GM19043 (cell line): ENCODE results near the gene TPI1.
"Not testable (repeated sequence)": the region's sequence is repeated elsewhere in the genome, so short reads cannot be mapped to it uniquely, and the experiment has no call there.

ENCODE experiments used
- ATAC-seq: cut with Tn5 transposase; IDR thresholded peaks from one replicate; pipeline ENCODE4 v1.9.1; 2021; ENCODE audit warnings: low read depth; ENCODE audit not compliant: unreplicated experiment

Gene TPI1

DNA sequence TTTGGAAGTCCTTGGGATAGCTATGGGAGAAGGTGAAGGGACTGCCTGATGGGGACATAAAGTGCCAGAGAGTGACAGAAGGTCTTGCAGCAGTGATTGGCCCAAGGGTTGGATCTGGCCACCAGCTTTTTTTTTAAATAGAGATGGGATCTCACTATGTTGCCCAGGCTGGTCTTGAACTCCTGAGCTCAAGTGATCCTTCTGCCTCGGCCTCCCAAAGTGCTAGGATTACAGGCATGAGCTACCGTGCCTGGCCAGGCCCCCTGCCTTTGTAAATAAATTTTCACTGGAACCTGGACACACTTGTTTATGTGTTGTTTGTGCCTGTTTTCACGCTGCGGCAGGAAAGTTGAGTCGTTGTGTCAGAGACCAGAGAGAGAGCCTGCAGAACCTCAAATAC, 2.0 kb upstream of the TPI1 start:
- ATAC-seq, result not testable (repeated sequence)

DNA sequence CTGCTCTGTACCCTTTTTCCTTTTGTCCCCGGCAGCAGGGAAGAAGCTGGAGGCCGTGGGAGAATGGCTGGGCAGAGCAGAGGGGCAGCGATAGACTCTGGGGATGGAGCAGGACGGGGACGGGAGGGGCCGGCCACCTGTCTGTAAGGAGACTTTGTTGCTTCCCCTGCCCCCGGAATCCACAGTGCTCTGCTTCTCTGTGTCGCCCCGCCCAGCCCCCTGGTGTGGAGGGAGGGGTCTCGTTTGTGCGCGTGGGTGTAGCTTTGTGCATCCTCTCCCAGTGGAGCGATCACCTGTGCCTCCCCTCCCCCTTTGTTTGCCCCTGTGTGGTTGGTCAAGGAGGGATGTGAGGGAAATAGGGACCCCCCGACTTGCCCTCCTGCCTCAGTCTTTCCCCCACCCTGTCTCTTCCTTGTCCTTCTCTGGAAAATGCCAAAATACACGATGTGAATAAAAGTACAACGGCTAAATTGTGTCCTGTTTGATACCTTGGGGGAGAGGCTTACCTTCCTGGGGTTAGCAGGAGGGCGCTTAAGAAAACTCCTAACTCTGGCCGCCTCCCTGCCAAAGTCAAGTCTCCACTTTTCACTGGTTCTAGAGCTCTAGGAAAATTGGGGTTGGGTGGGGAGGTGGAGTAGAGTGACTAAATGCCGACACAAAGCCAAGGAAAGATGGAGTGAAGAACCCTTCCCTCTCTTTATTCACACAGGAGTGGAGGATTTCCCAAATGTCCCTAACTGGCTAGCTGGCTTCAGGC, 990 bp upstream of the TPI1 start:
- ATAC-seq, result no peak

DNA sequence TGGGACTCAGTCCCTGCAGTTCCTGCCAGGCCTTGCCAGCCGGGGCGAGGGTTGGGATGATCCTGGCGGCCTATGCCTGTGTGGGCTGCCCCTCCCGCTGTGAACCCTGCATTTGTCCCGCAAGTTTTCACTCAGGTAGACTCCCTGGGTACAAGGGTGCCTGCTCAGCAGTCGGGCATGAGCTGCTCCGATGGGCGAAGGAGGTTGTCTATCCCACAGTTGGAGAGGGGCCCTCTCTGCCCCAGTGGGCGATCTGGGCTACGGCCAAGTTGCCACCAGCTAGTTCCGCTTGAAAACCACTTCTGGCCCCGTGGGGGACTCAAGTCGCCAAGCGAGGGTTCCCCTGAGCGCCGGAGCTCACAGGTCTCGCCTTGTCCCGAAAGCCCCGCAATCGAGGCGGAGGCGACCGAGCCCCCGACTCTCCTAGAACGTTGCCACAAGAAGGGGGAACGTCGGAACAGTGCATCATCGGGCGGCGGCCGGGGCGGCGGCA, 365 bp upstream of the TPI1 start:
- peak; percentile 4 for ATAC-seq

DNA sequence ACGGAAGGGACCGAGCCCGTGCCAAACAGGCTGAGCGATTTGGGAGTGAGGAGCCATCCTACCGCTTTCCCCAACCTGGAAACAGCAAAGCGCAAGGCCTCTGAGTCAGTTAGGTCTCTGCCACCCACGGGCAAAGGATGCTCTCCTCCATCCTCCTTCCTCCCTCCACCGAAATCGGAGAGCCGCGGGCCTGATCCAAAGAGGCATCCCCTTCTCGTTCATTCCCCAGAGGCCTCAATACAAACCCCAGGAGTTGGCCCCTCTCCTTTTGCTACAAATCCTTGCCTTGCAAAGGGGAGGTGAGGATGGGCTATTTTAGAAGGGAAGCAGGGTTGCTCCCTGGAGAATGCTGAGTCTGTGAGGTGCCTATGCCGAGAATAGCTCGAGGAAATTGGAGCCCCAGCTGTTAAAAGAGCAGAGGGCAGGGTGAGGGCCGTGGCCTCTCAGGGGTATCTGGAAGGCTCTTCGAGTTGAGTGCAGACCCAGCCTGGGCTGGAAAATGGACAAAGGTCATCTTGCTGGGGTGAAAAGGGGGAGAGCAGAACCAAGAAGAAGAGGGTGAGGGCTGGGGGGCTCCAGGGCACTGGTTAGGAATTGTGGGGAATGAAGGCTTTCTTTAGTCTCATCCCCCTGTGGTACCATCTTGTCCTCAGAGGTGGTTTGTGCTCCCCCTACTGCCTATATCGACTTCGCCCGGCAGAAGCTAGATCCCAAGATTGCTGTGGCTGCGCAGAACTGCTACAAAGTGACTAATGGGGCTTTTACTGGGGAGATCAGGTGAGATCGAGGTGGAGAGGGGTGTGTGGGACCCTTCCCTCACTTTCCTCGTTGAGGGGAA, 1.1 kb downstream of the TPI1 start:
- ATAC-seq, result no peak

DNA sequence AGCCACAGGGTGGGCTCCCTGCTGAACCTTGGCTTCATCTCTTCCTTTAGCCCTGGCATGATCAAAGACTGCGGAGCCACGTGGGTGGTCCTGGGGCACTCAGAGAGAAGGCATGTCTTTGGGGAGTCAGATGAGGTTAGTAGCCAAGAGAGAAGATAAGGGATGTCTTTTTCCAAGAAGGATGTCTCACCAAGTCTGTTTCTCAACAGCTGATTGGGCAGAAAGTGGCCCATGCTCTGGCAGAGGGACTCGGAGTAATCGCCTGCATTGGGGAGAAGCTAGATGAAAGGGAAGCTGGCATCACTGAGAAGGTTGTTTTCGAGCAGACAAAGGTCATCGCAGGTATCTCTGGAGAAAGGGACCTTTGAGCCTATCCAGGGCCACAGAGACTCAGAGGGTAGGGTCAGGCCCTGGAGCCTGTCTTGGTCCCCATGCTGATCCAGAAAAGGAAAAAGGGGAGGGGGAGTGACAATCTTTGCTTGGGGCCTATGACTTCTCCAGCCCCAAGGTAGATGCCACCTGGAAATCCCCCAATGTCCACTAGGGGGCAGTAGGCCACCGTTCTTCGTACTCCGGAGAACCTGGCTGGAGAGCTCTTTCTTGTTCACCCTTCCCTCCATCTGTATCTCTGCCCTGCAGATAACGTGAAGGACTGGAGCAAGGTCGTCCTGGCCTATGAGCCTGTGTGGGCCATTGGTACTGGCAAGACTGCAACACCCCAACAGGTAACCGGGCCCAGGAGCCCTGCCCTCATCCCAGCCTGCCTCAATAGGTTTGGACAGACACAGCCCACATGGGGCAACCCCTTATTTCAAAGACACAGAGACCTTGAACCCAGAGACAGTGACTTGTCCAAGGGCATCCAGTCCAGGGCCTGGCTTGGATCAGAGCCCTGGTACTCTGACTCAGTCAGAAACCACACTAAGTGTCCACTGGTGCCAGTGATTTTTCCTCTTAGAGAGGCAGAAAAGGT, 2.0 kb downstream of the TPI1 start:
- ATAC-seq, result no peak

DNA sequence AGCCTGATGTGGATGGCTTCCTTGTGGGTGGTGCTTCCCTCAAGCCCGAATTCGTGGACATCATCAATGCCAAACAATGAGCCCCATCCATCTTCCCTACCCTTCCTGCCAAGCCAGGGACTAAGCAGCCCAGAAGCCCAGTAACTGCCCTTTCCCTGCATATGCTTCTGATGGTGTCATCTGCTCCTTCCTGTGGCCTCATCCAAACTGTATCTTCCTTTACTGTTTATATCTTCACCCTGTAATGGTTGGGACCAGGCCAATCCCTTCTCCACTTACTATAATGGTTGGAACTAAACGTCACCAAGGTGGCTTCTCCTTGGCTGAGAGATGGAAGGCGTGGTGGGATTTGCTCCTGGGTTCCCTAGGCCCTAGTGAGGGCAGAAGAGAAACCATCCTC, 3.0 kb downstream of the TPI1 start:
- not testable (repeated sequence) for ATAC-seq

DNA sequence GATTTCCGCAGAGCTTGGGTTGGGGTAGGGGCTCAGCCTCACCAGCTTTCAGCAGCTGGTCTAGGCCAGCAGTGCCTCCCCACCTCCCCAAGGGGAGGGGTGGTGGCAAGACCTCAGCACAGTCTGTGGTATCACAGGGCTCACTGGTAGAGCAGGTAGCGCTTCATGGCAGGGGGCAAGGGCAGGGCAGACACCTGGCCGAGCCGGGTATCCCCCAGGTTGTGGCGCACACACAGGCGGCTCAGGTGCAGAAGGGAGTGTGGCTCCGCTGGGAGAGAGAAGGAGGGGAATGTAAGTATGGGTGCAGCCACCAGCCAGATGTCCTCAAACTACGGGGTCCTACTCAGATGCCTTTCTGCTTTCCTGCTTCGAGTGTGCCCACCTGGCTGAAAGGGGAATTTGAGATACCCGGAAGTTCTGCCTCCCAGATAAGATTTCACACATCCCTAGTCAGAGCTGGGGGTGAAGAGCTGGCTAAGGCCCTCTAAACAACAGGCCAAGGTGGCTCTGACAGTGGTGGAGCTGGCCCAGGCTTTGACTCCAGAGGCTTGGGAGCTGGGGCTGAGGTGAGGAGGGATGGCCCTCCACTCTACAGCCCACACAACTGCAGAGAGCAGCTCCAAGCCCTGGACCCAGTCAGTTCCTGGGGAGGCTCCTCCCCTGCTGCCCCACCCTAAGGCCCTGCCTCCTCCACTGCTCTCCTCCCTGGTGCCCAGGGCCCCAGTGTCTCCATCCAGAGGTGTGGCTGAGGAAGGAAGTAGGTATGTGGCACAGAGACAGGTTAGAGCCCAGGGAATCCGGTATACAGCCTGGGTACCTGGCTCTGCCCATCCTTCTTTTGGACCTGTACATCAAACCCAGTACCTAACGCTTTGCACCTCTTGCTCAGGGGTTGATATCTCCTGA, 4.0 kb downstream of the TPI1 start:
- no peak for ATAC-seq

DNA sequence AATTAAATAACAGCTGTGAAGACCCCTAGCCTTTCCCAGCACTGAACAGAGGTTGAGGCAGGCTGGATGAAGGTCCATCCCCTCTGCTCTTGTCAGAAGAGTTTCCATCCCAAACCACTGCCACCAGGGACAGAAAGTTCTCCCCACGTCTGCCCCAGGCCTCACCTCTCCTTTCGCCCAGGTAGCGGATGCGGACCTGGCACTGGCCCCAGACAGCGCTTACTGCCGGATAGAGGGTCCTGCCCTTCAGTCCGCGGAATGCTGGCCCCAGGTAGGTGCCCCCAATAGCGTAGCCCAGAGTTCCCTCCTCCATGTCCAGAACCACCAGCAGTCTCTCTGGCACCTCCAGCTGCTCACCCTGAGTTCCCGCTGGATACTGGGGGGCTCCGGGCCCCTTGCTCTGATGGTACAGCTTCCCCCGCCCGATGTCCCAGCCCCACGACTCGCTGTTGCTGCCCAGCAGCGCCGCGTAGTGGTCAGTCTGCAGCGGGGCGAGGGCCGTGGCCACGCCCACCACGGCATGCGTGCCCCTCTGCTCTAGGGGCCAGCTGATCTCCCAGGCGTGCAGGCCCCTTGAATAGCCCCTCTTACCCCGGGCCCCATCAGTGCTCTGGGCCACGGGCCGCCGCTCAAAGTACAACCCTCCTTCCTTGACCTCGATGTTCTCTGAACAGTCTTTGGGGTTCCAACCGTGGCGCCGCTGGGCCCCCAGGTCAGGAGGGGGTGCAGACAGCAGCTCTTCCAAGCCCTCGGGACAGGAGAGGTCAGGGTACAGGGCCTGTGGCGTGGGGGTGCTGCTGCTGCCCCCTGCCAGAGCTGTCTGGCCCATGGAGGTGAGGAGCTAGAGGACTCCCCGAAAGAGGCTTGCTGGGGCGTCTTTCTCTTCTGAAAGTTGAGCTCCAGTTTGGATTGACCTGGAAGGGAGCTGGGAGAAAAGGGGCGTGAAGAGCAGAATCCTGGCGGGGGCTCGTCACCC, 5.0 kb downstream of the TPI1 start:
- no peak for ATAC-seq

DNA sequence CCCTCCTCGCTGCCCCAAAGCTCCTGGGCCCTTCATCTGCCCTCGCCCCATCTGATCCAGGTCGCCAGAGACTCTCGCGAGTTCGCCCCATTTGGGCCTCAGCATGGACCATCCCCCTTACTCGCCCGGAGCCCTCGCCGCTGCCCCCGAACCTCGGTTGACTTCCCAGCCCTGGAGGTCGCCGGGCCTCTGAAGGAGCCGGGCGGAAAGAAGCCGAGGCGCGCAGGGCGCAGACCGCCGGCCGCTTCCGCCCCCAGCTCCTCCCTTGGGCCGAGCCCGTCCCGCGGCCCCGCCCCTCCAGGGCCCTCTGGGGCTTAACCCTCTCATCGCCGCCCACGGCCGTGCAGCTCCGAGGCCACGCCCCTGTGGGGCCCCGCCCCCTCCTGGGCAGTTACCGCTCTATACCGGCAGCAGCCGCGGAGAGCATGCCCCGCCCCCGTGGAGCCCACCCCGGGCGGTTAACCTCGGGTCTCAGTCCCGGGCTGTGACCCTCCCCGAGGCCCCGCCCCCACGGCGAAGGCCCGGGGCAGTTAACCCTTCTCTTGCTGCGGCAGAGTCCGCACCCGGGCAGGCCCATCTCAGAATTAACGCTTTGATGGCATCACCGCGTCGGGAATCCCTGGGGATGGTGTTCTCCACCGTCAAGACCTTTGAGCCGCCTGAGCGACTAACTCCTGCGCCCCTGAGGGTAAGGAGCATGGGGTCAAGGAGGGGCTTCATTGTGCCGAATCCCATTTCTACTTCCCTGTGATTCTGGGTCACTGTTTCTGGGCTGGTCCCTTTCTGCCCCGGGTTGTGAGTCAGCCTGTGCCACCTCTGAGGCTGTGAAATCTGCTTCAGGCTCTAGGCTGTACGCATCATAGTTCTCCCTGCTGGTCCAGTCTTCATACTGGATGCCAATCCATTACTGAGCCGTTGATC, 6.0 kb downstream of the TPI1 start, which contains the start of gene SPSB2:
Gene SPSB2, minus strand, starts transcription at position 210 of the 921 bp plus-strand sequence. CDS start 402 bp downstream, outside the sequence.
- peak; percentile 71 for ATAC-seq

DNA sequence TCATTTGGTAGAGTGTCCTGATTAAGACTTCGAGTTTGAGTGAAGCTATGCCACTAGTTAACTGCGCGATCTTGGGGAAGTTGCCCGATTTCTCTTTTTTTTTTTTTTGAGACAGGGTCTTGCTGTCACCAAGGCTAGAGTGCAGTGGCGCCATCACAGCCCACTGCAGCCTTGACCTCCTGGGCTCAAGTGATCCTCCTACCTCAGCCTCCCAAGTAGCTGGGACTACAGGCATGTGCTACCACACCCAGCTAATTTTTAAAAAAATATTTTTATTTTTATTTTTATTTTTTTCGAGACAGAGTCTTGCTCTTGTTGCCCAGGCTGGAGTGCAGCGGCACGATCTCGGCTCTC, 6.7 kb downstream of the TPI1 start:
- not testable (repeated sequence) for ATAC-seq

DNA sequence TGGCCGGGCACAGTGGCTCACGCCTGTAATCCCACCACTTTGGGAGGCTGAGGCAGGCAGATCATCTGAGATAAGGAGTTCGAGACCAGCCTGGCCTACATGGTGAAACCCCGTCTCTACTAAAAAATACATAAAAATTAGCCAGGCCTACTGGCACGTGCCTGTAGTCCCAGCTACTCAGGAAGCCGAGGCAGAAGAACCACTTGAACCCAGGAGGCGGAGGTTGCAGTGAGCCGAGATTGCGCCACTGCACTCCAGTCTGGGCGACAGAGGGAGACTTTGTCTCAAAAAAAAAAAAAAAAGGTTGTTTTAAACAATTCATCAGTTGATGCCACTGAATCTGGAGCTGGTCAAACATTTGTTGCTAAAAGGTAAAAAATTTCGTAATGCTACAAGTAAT, 12.5 kb downstream of the TPI1 start:
- ATAC-seq, result not testable (repeated sequence)

DNA sequence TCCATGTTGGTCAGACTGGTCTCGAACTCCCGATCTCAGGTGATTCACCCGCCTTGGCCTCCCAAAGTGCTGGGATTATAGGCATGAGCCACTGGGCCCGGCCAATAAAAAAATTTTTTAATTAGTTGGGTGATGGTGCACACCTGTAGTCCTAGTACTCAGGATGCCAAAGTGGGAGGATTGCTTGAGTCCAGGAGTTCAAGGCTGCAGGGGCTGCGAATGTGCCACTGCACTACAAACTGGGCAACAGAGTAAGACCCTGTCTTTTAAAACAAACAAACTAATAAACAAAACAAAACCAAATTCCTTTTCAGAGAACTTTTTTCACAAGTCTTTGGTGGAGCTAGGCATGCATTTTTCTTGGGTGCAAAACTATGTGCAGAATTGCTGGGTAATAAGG, 15.9 kb downstream of the TPI1 start:
- ATAC-seq, result no peak

DNA sequence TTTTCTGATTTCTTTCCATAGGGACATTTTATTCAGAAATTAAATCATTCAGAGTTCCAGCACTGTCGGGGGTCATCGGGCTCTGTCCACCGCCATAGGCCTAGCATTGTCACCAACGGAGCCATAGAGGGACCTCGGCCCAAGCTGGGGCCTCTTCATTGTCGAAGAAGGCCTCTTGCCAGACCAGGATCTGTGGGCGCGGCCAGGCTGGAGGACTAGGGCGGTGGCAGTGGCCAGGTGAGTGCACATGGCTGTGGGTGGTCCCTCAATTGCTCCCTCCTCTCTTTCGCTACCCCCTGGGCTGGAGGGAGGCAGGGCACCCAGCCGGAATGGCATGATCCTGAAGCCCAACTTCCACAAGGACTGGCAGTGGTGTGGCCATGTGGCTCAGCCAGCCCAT, 16.4 kb downstream of the TPI1 start:
- ATAC-seq, result no peak

DNA sequence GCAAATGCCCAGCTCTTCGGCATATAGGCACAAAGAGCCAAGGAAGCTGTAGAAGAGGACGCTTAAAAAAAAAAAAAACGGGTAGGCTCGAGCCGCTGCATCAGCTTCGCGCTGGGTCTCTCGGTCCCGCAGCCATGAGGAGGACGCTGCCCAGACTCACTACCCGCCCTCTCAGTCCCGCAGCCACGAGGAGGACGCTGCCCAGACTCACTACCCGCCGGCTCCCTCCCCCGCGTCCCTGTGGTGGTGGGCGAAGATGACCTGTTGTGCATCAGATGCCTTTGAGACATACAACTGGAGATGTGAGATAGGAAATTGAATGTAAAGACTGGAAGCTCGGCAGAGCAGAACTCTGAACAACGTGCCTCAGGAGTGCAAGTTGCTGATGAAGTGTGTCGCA, 17.2 kb downstream of the TPI1 start:
- ATAC-seq, result no peak

DNA sequence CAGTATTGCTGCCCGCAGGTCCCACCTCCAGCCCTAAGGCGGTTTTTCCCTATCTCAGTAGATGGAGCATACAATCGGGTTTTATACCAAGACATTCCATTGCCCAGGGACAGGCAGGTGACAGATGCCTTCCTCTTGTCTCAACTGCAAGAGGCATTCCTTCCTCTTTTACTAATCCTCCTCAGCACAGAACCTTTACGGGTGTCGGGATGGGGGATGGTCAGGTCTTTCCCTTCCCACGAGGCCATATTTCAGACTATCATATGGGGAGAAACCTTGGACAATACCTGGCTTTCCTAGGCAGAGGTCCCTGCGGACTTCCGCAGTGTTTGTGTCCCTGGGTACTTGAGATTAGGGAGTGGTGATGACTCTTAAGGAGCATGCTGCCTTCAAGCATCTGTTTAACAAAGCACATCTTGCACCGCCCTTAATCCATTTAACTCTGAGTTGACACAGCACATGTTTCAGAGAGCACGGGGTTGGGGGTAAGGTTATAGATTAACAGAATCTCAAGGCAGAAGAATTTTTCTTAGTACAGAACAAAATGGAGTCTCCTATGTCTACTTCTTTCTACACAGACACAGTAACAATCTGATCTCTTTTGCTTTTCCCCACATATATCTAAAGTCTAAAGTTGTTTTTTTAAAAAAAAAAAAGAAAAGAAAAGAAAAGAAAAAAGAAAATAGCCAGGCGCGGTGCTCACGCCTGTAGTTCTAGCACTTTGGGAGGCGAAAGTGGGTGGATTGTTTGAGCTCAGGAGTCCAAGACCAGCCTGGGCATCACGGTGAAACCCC, 19.1 kb downstream of the TPI1 start:
- not testable (repeated sequence) for ATAC-seq

DNA sequence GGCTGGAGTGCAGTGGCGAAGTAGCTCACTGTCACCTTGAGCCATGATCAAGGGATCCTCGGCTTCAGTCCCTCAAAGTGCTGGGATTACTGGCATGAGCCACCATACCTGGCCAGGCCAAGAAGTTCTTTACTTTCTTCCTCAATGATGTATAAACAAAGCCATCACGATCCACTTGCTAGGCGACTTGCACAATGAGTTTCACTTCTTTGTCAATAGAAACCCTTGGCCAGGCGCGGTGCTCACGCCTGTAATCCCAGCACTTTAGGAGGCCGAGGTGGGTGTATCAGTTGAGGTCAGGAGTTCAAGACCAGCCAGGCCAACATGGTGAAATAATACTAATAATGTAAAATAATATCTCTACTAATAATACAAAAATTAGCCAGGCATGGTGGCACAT, 20.1 kb downstream of the TPI1 start:
- ATAC-seq, result no peak

DNA sequence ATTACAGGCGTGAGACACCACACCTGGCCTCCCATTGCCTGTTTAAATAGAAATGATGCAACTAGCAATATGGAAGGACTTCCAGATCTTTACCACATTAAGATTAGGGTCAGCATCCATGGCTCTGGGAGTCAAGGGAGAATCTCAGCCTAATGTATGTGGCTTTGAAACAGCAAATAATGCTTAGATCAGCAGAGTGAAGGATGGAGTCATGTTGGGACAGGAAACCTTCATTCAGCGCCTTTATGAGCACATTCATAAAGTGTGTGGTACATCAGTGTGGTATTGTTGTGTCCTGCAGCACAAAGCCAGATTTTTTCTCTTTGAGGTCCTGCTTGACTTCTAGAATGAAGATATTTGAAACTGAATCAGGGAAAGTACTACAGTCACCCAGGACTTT, 21.0 kb downstream of the TPI1 start:
- ATAC-seq, result no peak
